Bronchial epithelial cell (primary cell): ENCODE measurements around the gene AGPS. TPM values are rescaled to one million over a fixed set of nuclear protein-coding genes. Genes with fewer than 3 reads are reported as not detected.

Experiments used
- total RNA-seq: library from RNA; depleted of rRNA; stranded (reverse); fragments of >200 nt; gene quantifications from 2 replicates; pipeline ENCODE4 v1.2.1, GENCODE V29; 2014

The AGPS gene
- total RNA-seq, 1 donor from 2014 or later: 34.8 TPM

Other genes with a start within 250 kb of the AGPS start
- 30.5 and 34.3 TPM in 2 replicates for gene HNRNPA3, start 180.0 kb upstream of the AGPS start, total RNA-seq
- gene NFE2L2, start 128.0 kb upstream of the AGPS start, total RNA-seq: 64.5 and 68.5 TPM in 2 replicates